ENCODE results near the gene ABHD10. TPM values are rescaled to one million over a fixed set of nuclear protein-coding genes. Genes with fewer than 3 reads are reported as not detected.

Gene ABHD10
- total RNA-seq, 1 donor from 2014 or later, result 26.3 TPM

- Mint-ChIP-seq H3K4me3 (ENCODE audit: unreplicated experiment) (no peak overlapping the region), H3K27ac (ENCODE audit: unreplicated experiment) (no peak overlapping the region), H3K4me1 (ENCODE audit: low read depth) (peaks cover 6% of the 10 kb centered on the region), H3K27me3 (ENCODE audit: low read depth) (no peaks in the 10 kb centered on the region), H3K9me3 (ENCODE audit: low read depth) (peaks cover 3% of the 10 kb centered on the region), H3K36me3 (ENCODE audit: low read depth) (no peaks in the 10 kb centered on the region)
- no peak for TF ChIP-seq CTCF (IDR thresholded peaks at IDR 0.05)
- no peak for DNase-seq (ENCODE audit: low spot score)
Observed at GRCh38 chr3:112038863-112039262, 60.0 kb downstream of the ABHD10 start.

DNA sequence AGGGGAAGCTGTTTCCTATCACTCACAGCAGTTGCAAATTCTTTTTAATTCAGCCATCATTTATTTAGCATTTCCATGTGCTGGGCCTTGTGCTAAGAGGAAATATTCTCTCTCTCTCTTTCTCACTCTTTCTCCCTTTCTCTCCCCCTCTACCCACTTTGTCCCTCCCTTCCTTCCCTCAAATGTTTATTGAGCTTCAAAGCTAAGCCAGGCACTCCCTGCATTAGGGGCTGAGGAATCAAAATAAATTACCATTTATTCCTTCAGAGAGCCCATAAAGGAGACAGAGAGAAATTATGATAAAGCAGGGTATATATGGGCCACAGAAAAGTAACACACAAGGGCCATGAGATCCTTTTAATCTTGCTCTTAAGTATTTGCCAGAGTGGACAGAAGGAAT, 62.5 kb downstream of the ABHD10 start:
- DNase-seq (ENCODE audit: low spot score), result no peak
- H3K9me3 Mint-ChIP-seq (ENCODE audit: low read depth), result peaks cover 3% of the 10 kb centered on the region
- H3K4me3 Mint-ChIP-seq (ENCODE audit: unreplicated experiment), result no peak overlapping the region
- no peak for TF ChIP-seq CTCF (IDR thresholded peaks at IDR 0.05)
- H3K36me3 Mint-ChIP-seq (ENCODE audit: low read depth), result no peaks in the 10 kb centered on the region
- H3K4me1 Mint-ChIP-seq (ENCODE audit: low read depth), result peaks cover 6% of the 10 kb centered on the region
- H3K27ac Mint-ChIP-seq (ENCODE audit: unreplicated experiment), result no peak overlapping the region
- H3K27me3 Mint-ChIP-seq (ENCODE audit: low read depth), result no peaks in the 10 kb centered on the region

DNA sequence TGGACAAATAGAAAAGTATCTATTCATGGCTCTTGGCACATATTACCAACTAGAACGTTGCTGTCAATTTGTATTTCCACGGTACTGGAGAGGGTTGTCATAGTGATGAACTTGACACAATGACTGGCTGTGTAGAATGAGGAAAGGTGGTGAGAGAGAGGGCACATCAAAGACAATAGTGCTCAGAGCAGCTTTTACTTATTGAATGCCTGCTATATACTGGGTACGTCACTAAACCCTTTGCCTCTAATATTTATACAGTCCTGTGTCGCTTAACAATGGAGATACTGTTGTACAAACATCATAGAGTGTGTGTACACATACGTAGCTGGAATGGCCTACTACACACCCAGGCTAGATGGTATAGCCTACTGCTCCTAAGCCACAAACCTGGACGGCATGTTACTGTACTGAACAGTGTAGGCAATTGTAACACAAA, 64.0 kb downstream of the ABHD10 start:
- TF ChIP-seq CTCF (IDR thresholded peaks at IDR 0.05), result no peak
- H3K27ac Mint-ChIP-seq (ENCODE audit: unreplicated experiment), result no peak overlapping the region
- no peaks in the 10 kb centered on the region for H3K36me3 Mint-ChIP-seq (ENCODE audit: low read depth)

More for the DNA sequence above, 64.0 kb downstream of the ABHD10 start:
- DNase-seq (ENCODE audit: low spot score), result no peak
- Mint-ChIP-seq H3K4me1 (ENCODE audit: low read depth) (peaks cover 6% of the 10 kb centered on the region), H3K9me3 (ENCODE audit: low read depth) (no peaks in the 10 kb centered on the region), H3K4me3 (ENCODE audit: unreplicated experiment) (no peak overlapping the region), H3K27me3 (ENCODE audit: low read depth) (no peaks in the 10 kb centered on the region)

Other genes with a start within 250 kb of the ABHD10 start
- gene PHLDB2, start 119.8 kb upstream of the ABHD10 start, total RNA-seq, result 70.3 to 138 TPM (median 133 TPM) in 3 replicates
- not detected in 3 replicates for gene TAGLN3, start 19.9 kb downstream of the ABHD10 start, total RNA-seq
- gene TMPRSS7, start 55.7 kb downstream of the ABHD10 start, total RNA-seq, result not detected in 3 replicates
- 2.1 to 5.8 TPM (median 4.3 TPM) in 3 replicates for gene C3orf52, start 107.4 kb downstream of the ABHD10 start, total RNA-seq
- gene GCSAM, start 154.2 kb downstream of the ABHD10 start, total RNA-seq, result not detected in 3 replicates

All from chondrocyte (in vitro differentiated cells).